Left ventricle myocardium inferior (tissue), 1 donor: ENCODE measurements around the gene CCDC201. TPM values are rescaled to one million over a fixed set of nuclear protein-coding genes. Genes with fewer than 3 reads are reported as not detected.

Experiments used
- DNase-seq: peaks from one replicate; pipeline ENCODE4 v3.0.0-alpha.2; 2020
- H3K27ac ChIP-seq: fragments of 200-600 bp; replicated peaks from 2 replicates; pipeline ENCODE4 v1.8.0; 2021
- H3K27me3 ChIP-seq: fragments of 200-600 bp; 2 replicates; pipeline ENCODE4 v1.8.0; 2021; ENCODE audit warnings: low read depth
- H3K36me3 ChIP-seq: fragments of 200-600 bp; 2 replicates; pipeline ENCODE4 v1.8.0; 2021
- H3K4me1 ChIP-seq: fragments of 200-600 bp; 2 replicates; pipeline ENCODE4 v1.8.0; 2021
- H3K4me3 ChIP-seq: fragments of 200-600 bp; 2 replicates; pipeline ENCODE4 v1.8.0; 2021; ENCODE audit warnings: mild to moderate bottlenecking, moderate library complexity
- H3K9me3 ChIP-seq: fragments of 200-600 bp; replicated peaks from 2 replicates; pipeline ENCODE4 v1.8.0; 2021
- intact Hi-C: fragments of 100-400 bp; cut with micrococcal nuclease; formaldehyde crosslinking; loops from one replicate; pipeline ENCODE4 v1.11.0; 2022
- total RNA-seq: library from RNA; stranded (reverse); fragmentation: NEBNext Ultra II Directional; extraction: Animal tissue kit (Norgen Biotek cat#: 25700); gene quantifications from one replicate; pipeline ENCODE4 v1.2.1, GENCODE V29; 2021
- TF ChIP-seq, protein P1 (sequence below): fragments of 200-600 bp; IDR thresholded peaks from 2 replicates; pipeline ENCODE4 v1.8.0; 2021; ENCODE audit warnings: antibody characterized with exemption, mild to moderate bottlenecking, borderline replicate concordance
- donor health status: DM: no; HTN: yes; CAD: no; lungs with severe emphysema.

CCDC201 gene
- total RNA-seq, 1 donor from 2014 or later, result not detected

GRCh38 chr7:45902820-45903219, 29.9 kb upstream of the CCDC201 start:
- H3K27ac ChIP-seq, result no peak overlapping the region
- intact Hi-C loops, result no loop called here
- no peak overlapping the region for H3K4me3 ChIP-seq
- no peak for DNase-seq
- no peaks in the 10 kb centered on the region for H3K27me3 ChIP-seq
- no peaks in the 10 kb centered on the region for H3K36me3 ChIP-seq
- H3K4me1 ChIP-seq, result no peaks in the 10 kb centered on the region
- TF ChIP-seq, protein P1, sequence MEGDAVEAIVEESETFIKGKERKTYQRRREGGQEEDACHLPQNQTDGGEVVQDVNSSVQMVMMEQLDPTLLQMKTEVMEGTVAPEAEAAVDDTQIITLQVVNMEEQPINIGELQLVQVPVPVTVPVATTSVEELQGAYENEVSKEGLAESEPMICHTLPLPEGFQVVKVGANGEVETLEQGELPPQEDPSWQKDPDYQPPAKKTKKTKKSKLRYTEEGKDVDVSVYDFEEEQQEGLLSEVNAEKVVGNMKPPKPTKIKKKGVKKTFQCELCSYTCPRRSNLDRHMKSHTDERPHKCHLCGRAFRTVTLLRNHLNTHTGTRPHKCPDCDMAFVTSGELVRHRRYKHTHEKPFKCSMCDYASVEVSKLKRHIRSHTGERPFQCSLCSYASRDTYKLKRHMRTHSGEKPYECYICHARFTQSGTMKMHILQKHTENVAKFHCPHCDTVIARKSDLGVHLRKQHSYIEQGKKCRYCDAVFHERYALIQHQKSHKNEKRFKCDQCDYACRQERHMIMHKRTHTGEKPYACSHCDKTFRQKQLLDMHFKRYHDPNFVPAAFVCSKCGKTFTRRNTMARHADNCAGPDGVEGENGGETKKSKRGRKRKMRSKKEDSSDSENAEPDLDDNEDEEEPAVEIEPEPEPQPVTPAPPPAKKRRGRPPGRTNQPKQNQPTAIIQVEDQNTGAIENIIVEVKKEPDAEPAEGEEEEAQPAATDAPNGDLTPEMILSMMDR, result no peak
- peaks cover 30% of the 10 kb centered on the region for H3K9me3 ChIP-seq

GRCh38 chr7:45901566-45901965, 28.7 kb upstream of the CCDC201 start:
- DNase-seq, result no peak
- intact Hi-C loops, result no loop called here

GRCh38 chr7:45898222-45898621, 25.3 kb upstream of the CCDC201 start:
- no peak for DNase-seq
- Histone ChIP-seq H3K9me3 (peaks cover 2% of the 10 kb centered on the region), H3K4me1 (no peaks in the 10 kb centered on the region), H3K27ac (no peak overlapping the region), H3K27me3 (peaks cover 29% of the 10 kb centered on the region), H3K4me3 (no peak overlapping the region), H3K36me3 (no peaks in the 10 kb centered on the region)
- TF ChIP-seq, protein P1, result no peak
- intact Hi-C loops, result no loop called here

More at GRCh38 chr7:45901566-45901965, 28.7 kb upstream of the CCDC201 start:
- Histone ChIP-seq H3K9me3 (peaks cover 30% of the 10 kb centered on the region), H3K27me3 (no peaks in the 10 kb centered on the region), H3K4me3 (no peak overlapping the region), H3K27ac (no peak overlapping the region), H3K36me3 (no peaks in the 10 kb centered on the region), H3K4me1 (no peaks in the 10 kb centered on the region)
- TF ChIP-seq, protein P1, result no peak

DNA sequence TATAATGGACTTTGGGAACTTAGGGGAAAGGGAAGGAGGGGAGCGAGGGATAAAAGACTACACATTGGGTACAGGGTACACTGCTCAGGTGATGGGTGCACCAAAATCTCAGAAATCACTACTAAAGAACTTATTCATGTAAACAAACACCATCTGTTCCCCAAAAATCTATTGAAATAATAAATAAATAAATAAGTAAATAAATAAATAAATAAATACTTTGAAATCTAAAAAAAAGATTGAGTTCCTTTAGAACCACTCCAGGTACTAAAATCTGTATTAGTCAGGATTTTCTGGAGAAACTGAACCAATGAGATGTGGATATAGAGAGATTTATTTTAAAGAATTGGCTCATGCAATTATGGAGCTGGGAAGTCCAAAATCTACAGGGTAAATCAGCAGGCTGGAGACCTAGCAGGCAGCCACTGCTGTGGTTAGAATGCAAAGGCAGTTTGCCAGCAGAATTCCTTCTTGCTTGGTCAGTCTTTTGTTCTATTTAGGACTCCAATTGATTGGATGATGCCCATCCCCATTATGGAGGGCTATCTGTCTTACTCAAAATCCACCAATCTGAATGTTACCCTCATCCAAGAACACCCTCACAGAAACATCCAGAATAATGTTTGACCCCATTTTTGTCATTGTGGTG, 24.3 kb upstream of the CCDC201 start:
- peaks cover 29% of the 10 kb centered on the region for H3K27me3 ChIP-seq

GRCh38 chr7:45894665-45895062, 21.8 kb upstream of the CCDC201 start:
- H3K27ac ChIP-seq, result no peak overlapping the region

More for the DNA sequence above, 24.3 kb upstream of the CCDC201 start:
- Histone ChIP-seq H3K4me3 (no peak overlapping the region), H3K4me1 (no peaks in the 10 kb centered on the region), H3K9me3 (no peaks in the 10 kb centered on the region), H3K27ac (no peak overlapping the region), H3K36me3 (no peaks in the 10 kb centered on the region)
- intact Hi-C loops, result no loop called here
- DNase-seq, result no peak
- TF ChIP-seq, protein P1, result no peak

More at GRCh38 chr7:45894665-45895062, 21.8 kb upstream of the CCDC201 start:
- TF ChIP-seq, protein P1, result no peak
- DNase-seq, result no peak
- H3K4me1 ChIP-seq, result no peaks in the 10 kb centered on the region
- intact Hi-C loops, result no loop called here
- H3K4me3 ChIP-seq, result no peak overlapping the region
- H3K27me3 ChIP-seq, result peaks cover 44% of the 10 kb centered on the region
- no peaks in the 10 kb centered on the region for H3K9me3 ChIP-seq
- H3K36me3 ChIP-seq, result no peaks in the 10 kb centered on the region
